AG08396 (cell line): ENCODE results near the gene ABHD16B.
A peak's percentile ranks its signal among the peaks of the same experiment; 100 is the strongest.
"Not testable (repeated sequence)": the region's sequence is repeated elsewhere in the genome, so short reads cannot be mapped to it uniquely, and the experiment has no call there.

Experiments used
- DNase-seq: peaks from one replicate; pipeline ENCODE4 v3.0.0; 2012; ENCODE audit warnings: low spot score, mixed read lengths

The ABHD16B gene

GRCh38 chr20:63878899-63879663 lies 17.8 kb downstream of the ABHD16B start:
- no peak for DNase-seq

DNA sequence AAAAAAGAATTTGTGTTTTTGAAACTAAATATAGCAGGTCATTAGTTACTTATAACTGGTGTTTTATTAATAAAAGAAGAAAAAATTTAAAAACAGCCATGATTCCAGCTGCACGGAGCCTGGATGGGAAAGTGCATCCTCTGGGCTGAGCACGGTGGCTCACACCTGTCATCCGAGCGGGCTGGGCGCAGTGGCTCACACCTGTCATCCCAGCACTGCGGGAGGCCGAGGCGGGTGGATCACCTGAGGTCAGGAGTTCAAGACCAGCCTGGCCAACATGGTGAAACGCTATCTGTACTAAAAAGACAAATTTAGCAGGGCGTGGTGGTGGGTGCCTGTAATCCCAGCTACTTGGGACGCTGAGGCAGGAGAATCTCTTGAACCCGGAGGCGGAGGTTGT lies 19.6 kb downstream of the ABHD16B start:
- DNase-seq: not testable (repeated sequence)

DNA sequence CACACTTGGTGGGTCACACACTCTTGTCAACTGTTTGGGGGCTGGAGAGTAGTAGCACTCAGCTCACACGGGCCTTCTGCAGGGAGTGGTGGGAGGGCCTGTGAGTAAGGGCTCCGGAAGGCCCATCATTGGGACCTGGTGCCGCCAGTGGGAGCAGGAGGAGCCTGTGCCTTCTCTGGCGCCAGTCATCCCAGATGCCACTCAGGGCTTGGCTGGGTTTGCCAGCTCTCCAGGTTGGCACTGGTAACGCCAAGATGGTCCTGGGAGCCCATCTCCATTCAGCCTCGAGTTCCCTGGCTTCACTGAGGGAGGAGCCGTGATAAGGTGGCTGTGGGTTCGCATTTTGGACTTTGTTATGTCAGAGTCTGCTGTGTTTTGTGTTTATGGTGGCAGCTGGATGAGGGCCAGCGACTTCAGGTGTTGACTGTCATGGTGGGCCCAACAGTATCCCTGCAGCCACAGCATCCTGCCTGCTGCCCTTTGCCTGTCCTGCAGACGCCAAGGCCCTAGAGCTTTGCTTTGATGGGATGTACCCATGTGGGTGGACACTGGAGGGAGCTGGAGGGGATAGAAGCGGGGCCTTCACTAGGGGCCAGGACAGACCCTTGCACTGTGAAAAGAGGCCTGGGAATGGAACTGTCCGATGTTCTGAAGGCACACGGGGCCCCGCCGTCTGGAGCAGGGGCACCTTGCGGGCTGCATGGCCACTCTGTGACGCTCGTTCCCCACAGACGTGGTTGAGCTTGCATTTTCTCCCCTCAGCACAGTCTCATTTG lies 20.3 kb downstream of the ABHD16B start:
- DNase-seq: no peak

- no peak for DNase-seq
These were observed 21.2 kb downstream of the ABHD16B start for GRCh38 chr20:63882257-63883200.

DNA sequence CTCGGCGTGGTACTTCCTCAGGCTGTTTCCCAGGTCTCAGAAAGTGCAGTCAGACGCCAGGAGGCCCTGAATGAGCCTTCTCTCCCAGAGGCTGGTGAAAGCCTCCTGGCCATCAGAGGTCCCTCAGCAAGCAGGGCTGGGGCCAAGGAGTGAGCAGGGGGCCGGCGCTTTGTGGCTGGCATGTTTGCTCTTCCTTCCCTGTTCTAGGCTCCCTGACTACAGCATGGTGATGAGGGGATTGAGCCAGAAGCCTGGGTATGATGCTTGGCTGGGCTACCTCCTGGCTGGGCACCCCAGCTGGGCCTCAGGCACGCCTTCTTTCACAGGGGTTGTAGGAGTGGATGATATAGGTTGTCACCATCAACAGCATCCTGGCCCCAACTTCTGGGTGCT lies 21.9 kb downstream of the ABHD16B start:
- no peak for DNase-seq

DNA sequence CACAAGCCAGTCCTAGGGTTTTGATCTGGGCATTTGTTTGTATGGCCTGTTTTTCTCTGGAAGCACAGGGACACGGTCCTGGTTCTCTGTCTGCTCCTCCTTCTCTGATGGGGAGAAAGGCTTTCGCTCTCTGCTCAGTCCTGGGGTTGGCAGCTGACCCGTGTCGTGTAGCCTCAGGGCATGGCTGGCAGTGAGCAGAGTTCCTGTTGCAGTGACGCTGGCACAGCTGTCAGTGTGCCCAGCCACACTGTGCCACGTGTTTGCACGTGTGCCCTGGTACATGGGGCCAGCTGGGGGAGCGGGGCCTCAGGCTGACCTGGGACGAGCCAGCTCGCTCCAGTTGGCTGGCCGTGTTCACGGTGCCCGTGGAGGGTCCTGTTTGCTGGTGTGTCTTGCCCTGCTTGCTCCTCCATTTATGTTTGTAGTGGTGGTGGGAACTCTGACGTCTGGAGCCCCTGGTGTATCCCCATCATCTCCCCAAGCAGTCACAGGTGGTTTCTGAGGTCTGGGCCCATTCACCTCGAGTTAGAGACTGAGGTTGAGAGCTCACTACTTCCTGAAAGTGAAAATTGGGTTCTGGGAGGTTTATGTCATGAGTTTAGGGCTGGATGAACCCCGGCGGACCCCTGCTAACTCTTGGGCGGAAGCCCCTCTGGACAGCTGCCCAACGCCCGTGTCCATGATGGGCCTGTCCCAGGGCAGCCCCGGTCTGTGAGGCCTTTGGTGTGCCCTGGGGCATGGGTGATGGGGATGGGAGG lies 23.4 kb downstream of the ABHD16B start:
- no peak for DNase-seq

DNA sequence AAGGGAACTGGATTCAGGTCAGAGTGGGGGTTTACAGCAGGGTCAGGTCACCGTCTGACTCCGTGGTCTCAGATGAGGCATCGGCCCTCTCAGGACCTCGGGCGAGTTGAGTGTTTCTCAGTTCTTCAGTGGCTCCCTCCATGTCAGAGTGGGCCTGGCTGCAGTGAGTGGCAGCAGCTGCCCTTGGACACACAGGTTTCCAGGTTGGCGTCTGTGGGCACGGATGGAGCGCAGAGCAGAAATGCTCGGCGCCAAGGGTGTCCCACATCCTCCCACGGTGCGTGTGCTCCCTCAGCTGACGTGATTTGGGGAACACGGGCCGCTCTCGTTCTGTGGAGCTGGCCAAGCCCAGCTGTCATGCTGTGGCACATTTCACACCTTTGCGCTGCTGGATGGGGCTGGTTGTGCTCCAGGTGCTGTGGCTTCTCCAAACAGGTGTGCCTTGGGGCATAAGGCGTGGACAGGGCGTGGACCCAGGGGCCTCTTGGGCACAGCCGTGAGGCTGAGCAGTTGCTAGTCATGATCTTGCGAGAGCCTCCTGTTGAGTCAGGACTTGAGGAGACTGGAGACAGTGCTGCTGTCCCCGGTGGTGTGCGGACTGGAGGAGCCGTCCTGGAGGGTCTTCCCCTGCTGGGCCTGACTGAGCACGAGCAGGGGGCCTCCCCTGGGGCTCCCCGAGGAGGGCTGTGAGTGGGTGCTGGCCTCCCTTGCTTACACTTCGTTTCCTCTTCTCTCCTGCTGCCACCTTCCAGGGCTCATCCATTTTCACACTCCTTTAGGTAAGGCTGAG lies 24.2 kb downstream of the ABHD16B start:
- DNase-seq: no peak

GRCh38 chr20:63886054-63886419 lies 24.7 kb downstream of the ABHD16B start:
- DNase-seq: no peak

GRCh38 chr20:63886921-63887320 lies 25.6 kb downstream of the ABHD16B start:
- DNase-seq: no peak

DNA sequence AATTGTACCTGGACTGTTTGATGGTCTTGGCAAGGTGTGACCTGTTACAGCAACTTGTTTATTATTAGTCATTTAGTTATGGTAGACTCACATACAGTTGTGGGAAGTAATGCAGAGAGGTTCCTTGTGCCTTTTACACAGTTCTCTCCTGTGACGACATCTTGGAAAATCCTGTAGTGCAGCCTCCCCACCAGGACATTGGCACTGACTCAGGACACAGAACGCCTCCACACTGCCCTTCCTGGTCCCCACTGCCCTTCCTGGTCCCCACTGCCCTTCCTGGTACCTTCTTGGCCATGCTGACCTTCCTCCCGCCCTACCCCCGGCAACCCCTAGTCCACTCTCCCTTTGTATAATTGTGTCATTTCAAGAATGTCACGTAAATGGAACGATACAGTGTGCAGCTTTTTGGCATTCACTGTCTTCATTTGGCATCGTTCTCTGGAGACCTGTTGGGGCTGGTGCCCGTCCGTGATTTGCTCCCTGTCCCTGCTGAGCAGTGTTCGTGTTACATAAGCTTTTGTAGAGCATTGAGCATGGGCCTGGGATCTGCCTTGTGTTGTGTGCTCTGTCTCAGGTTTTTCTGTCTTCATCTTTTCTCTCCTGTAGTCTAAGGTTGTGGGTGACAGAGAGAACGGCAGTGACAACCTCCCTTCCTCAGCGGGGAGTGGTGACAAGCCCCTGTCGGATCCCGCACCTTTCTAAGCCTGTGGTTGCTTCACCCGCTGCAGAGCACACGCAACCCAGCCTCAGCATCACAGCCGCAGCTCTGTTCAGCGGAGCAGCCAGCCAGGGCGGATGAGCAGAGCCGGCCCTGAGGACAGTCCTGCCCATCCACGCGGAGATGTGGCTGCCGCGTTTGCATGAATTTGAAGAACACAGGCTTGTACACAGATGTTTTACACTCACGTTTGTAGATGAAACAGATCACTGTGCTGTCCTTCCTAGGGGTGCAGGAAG lies 28.2 kb downstream of the ABHD16B start:
- DNase-seq: no peak

DNA sequence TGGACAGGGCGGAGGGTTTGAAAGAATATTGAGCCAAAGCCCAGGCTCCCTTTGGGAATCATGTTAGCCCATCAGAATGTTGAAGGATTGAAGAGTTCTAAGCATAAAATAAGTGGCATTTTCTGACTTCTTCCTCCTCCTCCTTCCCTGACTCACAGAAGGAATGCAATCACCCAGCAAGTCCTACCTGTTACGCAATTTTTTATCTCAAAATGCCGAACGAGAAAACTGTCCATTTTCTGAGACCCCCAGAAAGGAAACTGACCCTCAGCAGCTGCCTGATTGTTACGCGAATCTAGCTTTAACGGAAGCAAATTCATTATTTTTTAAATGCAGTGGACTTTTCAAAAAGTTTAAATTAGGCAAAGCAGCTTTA lies 28.9 kb downstream of the ABHD16B start:
- no peak for DNase-seq

DNA sequence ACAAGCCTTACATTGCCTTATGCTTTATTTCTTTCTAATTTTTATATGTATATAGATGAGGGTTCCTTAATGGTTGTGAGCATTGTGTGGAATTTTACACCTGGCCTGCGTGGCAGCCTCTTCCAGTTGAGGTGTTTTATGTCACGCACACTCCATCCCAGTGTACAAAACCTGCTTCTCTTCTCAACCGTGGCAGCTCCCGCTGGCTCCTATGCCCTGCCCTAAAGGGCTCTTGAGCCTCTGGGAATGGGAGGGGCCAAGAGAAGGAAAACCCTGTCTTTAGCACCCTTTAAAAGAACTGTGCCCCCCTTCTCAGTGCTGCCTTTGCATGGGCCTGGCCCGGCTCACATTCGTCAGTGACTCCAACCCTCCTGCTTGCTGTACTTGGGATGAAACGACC lies 29.3 kb downstream of the ABHD16B start:
- no peak for DNase-seq

DNA sequence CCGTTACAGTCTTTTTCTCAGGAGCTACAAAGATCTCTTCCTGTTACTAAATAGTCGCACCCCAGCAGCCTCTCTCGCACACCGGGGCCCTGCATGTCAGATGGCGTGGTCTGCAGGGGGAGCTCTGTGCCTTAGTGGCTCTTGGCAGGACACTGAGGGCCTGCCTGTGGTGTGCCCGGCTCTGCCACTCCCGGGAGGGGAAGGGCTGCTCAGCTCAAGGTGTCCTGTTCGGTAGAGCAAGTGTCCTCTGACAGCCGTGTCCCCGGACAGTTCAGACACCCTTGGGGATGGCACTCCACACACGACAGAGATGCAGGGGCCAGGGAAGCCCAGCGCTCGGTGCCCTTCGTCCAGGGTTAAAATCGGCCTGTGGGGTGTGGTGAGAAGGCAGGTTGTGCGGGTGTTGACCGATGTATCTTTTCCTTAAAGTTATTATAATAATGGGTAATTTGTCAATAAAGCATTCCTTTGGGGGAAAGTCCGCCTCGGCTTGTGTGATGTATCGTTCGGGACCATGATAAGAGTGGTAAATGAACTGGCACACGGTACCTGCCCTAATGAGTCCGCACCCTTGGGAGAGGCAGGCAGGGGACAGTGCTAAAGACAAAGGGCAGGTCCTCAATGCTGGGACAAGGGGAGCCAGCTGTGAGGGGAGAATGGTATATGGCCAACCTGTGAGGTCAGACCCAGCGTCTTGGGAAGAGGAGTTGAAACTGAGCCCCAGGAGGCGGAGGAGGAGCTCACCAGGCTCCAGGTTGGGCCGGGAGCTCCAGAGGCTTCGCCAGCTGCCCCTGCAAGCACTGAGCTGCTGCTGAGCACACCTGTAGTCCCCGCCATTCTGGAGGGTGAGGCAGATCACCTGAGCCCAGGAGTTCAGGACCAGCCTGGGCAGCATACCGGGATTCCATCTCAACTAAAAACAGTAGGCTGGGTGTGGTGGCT lies 30.0 kb downstream of the ABHD16B start:
- DNase-seq: no peak

- no peak for DNase-seq
These were observed 31.1 kb downstream of the ABHD16B start for GRCh38 chr20:63892402-63892801.

- DNase-seq: no peak
These were observed 32.7 kb downstream of the ABHD16B start for GRCh38 chr20:63893999-63894357.

DNA sequence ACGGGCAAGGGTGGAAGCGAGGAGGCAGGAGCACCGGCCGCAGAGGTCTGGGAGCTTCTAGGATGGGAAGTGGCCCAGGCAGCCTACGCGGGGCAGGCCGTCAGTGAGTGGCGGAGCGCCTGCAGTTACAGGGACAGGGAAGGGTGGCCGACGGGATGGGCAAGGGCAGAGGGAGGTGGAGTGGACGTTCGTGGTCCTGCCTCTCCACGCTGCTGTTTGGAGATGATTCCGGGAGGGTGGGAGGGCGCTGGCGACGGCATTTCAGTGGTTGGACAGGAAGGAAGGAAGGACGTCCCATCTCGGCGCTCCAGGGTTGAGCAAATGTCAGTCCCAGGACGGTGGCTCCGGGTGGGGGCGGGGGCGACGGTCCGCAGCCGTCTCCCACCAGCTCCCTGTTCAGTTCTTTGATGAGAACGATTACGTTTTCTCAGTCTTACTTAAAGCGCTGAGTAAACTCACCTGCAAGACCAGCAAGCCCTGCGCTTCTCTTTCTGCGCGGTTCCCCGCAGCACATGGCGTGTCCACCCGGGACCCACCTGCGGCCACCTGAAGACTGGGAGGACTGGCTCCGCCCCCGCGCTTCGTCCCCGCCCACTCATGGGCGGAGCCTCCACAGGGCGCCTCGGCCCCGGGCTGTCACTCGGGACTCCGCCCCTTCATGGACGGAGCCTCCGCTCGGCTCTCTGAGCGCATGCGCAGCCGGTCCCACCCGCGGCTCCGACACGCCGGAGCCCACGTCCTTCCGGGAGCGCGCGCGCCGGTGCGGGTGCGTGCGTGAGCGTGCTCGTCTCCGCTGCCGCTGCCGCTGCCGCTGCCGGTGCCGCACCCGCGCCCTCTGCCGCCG lies 33.3 kb downstream of the ABHD16B start, which contains the start of gene DNAJC5:
DNAJC5 (plus strand) TSS at position 769 of the 844 bp plus-strand sequence. CDS start 33,220 bp downstream, outside the sequence.
- DNase-seq: peak; percentile 100

DNA sequence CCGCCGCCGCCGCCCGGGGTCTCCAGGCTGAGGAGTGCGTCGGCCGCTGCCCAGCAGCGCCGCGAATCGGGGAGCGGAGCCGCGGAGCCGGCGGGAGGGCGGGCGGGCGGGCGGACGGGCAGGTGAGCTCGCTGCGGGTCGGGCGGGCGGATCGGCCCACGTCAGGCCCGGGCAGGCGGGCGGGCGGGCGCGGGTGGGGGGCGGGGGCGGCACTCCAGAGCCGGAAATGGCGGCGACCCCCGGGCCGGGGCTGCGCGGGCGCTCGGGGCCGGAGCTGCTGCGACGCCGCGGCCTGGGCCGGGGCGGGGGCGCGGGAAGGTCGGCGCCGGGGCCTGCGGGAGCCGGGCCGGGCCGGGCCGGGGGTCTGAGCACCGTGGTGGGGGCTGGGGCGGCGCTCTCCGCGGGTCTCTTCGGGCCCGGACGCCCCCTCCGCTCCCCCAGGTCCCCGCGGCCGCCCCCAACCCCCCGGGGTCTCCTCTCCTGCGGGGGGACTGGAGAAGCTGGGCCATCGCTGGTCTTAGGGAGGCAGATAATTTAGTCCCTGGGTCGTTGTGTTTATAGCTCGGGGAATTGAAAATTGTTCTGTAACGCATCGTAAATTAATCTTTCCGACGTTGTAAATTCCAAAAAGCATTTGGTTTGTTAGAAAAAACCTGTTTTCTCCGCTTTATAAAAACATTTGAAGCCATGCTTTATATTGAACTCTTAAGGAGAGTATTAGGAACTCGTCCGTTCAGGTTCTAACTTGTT lies 34.1 kb downstream of the ABHD16B start:
- DNase-seq: no peak
